Uterus (tissue), 2 donors: ENCODE results near the gene AADAC.

Experiments
- CTCF ChIP-seq, 4 experiments: fragments of 200-600 bp in 2 of 4; fragments of 450-650 bp in 2 of 4; sonication (generic) in 2 of 4; IDR thresholded peaks; one replicate each; pipeline ENCODE4 v1.5.1; 2016 to 2019; ENCODE audit warnings: antibody characterized with exemption in 4 of 4, mild to moderate bottlenecking in 2 of 4, moderate library complexity in 1 of 4
- POLR2A ChIP-seq, 2 donors: fragments of 450-650 bp; IDR thresholded peaks; one replicate each; pipeline ENCODE4 v1.6.1; 2016; ENCODE audit warnings: antibody characterized with exemption in 2 of 2, mild to moderate bottlenecking in 1 of 2, moderate library complexity in 1 of 2

GRCh38 chr3:151813799-151814198 lies at the start of gene AADAC:
- no peak for TF ChIP-seq CTCF (IDR thresholded peaks at IDR 0.05)
- no peak for TF ChIP-seq POLR2A (IDR thresholded peaks at IDR 0.05)
